Liver (tissue), 9 donors: ENCODE data around the gene KLK12. TPM values are rescaled to one million over a fixed set of nuclear protein-coding genes. Genes with fewer than 3 reads are reported as not detected.

Experiments used
- DNase-seq: peaks from one replicate; pipeline ENCODE4 v3.0.0-alpha.2; 2017; ENCODE audit warnings: low spot score
- H3K27ac ChIP-seq, 2 donors: one replicate each; pipeline ENCODE4 v1.7.0; 2013; ENCODE audit warnings: inconsistent platforms in 2 of 2, low read length in 2 of 2, control low read depth in 1 of 2, low read depth in 1 of 2, mild to moderate bottlenecking in 1 of 2
- H3K27me3 ChIP-seq, 4 donors: one replicate each; pipeline versions ENCODE4 v1.6.1 to v1.7.0; 2013; ENCODE audit warnings: low read length in 3 of 4, inconsistent platforms in 1 of 4, mild to moderate bottlenecking in 1 of 4, moderate library complexity in 1 of 4; ENCODE audit not compliant: control insufficient read depth in 4 of 4, insufficient read depth in 4 of 4
- H3K36me3 ChIP-seq, 4 donors: one replicate each; pipeline versions ENCODE4 v1.6.1 to v1.7.0; 2013; ENCODE audit warnings: low read length in 3 of 4, mild to moderate bottlenecking in 3 of 4, low read depth in 1 of 4, moderate library complexity in 1 of 4; ENCODE audit not compliant: control insufficient read depth in 4 of 4, insufficient read depth in 3 of 4
- H3K4me1 ChIP-seq, 4 donors: one replicate each; pipeline versions ENCODE4 v1.6.1 to v1.7.0; 2013; ENCODE audit warnings: low read length in 3 of 4, mild to moderate bottlenecking in 3 of 4, moderate library complexity in 1 of 4; ENCODE audit not compliant: control insufficient read depth in 4 of 4, insufficient read depth in 4 of 4
- H3K4me3 ChIP-seq, 3 donors: one replicate each; pipeline versions ENCODE4 v1.6.1 to v1.7.0; 2013; ENCODE audit warnings: low read length in 3 of 3, control low read depth in 1 of 3, low read depth in 1 of 3, mild to moderate bottlenecking in 1 of 3
- H3K9ac ChIP-seq, 2 donors: one replicate each; pipeline ENCODE4 v1.7.0; 2013; ENCODE audit warnings: low read length in 2 of 2, mild to moderate bottlenecking in 2 of 2, moderate library complexity in 2 of 2, control low read depth in 1 of 2, low read depth in 1 of 2
- H3K9me3 ChIP-seq, 4 donors: one replicate each; pipeline versions ENCODE4 v1.6.1 to v1.7.0; 2013; ENCODE audit warnings: low read length in 3 of 4; ENCODE audit not compliant: control insufficient read depth in 4 of 4
- ATF3 ChIP-seq: IDR thresholded peaks from 2 replicates; pipeline ENCODE4 v1.6.1; 2016; ENCODE audit warnings: antibody characterized with exemption
- CTCF ChIP-seq: fragments of 150-350 bp; IDR thresholded peaks from 2 replicates; pipeline ENCODE4 v1.5.1; 2017; ENCODE audit warnings: improper control_type of control experiment, low read depth, low read length; ENCODE audit not compliant: missing input control
- EGR1 ChIP-seq, 2 donors: IDR thresholded peaks; 2 replicates each; pipeline ENCODE4 v1.6.1; 2016 to 2018; ENCODE audit warnings: antibody characterized with exemption in 2 of 2, low read depth in 2 of 2
- FOXA1 ChIP-seq: IDR thresholded peaks from 2 replicates; pipeline ENCODE4 v1.6.1; 2016; ENCODE audit warnings: antibody characterized with exemption
- FOXA2 ChIP-seq: IDR thresholded peaks from 2 replicates; pipeline ENCODE4 v1.6.1; 2016; ENCODE audit warnings: antibody characterized with exemption
- GABPA ChIP-seq, 2 donors: IDR thresholded peaks in 1 of 2; conservative IDR thresholded peaks in 1 of 2; 2 replicates each; pipeline ENCODE4 v1.6.1; 2016; ENCODE audit warnings: antibody characterized with exemption in 2 of 2, mild to moderate bottlenecking in 1 of 2, moderate library complexity in 1 of 2
- HNF4A ChIP-seq, 2 donors: conservative IDR thresholded peaks; 2 replicates each; pipeline ENCODE4 v1.6.1; 2016; ENCODE audit warnings: antibody characterized with exemption in 2 of 2, mild to moderate bottlenecking in 2 of 2
- HNF4G ChIP-seq: IDR thresholded peaks from 2 replicates; pipeline ENCODE4 v1.6.1; 2016; ENCODE audit warnings: antibody characterized with exemption
- JUND ChIP-seq, 2 donors: IDR thresholded peaks; 2 replicates each; pipeline ENCODE4 v1.6.1; 2016; ENCODE audit warnings: antibody characterized with exemption in 2 of 2
- MAX ChIP-seq: IDR thresholded peaks from 2 replicates; pipeline ENCODE4 v1.6.1; 2016; ENCODE audit warnings: antibody characterized with exemption
- NR2F2 ChIP-seq: IDR thresholded peaks from 2 replicates; pipeline ENCODE4 v1.6.1; 2016; ENCODE audit warnings: antibody characterized with exemption
- RAD21 ChIP-seq, 2 donors: IDR thresholded peaks; 2 replicates each; pipeline ENCODE4 v1.6.1; 2016; ENCODE audit warnings: antibody characterized with exemption in 2 of 2, mild to moderate bottlenecking in 2 of 2
- REST ChIP-seq: IDR thresholded peaks from 2 replicates; pipeline ENCODE4 v1.6.1; 2016; ENCODE audit warnings: antibody characterized with exemption, mild to moderate bottlenecking
- RXRA ChIP-seq, 2 donors: IDR thresholded peaks; 2 replicates each; pipeline ENCODE4 v1.6.1; 2017 to 2018; ENCODE audit warnings: antibody characterized with exemption in 2 of 2, mild to moderate bottlenecking in 1 of 2
- SP1 ChIP-seq: IDR thresholded peaks from 2 replicates; pipeline ENCODE4 v1.6.1; 2018; ENCODE audit warnings: antibody characterized with exemption, mild to moderate bottlenecking
- TAF1 ChIP-seq: conservative IDR thresholded peaks from 2 replicates; pipeline ENCODE4 v1.6.1; 2016; ENCODE audit warnings: antibody characterized with exemption, mild to moderate bottlenecking
- YY1 ChIP-seq: IDR thresholded peaks from 2 replicates; pipeline ENCODE4 v1.6.1; 2016; ENCODE audit warnings: antibody characterized with exemption, mild to moderate bottlenecking
- ZBTB33 ChIP-seq: IDR thresholded peaks from 2 replicates; pipeline ENCODE4 v1.6.1; 2016; ENCODE audit warnings: antibody characterized with exemption
- whole genome bisulfite sequencing: extraction: QIAGEN DNeasy Blood & Tissue Kit; methylation state at CpG from one replicate; pipeline ENCODE4 v1.1.7; 2013; 5-methylcytosine and 5-hydroxymethylcytosine counted together
- polyA plus RNA-seq, 2 donors: library from polyadenylated mRNA; stranded (reverse) in 1 of 2; unstranded in 1 of 2; fragments of 200-250 nt in 1 of 2; fragments of >200 nt in 1 of 2; fragmentation: Nextera tagmentation in 1 of 2; extraction: Ambion mirVana in 1 of 2; gene quantifications; one replicate each; pipeline versions ENCODE4 v1.2.1 to v1.2.3, GENCODE V29; 2013 to 2015
- total RNA-seq, 2 donors: library from RNA; depleted of rRNA; stranded (reverse); fragments of >200 nt; gene quantifications; one replicate each; pipeline ENCODE4 v1.2.3, GENCODE V29; 2014
- donor health status: healthy.
- donor health status: healthy.
- donor health status: healthy.
- donor health status: healthy.
- donor health status: healthy.

Gene KLK12
- total and polyA plus RNA-seq, 4 donors = not detected

GRCh38 chr19:51015691-51016267, 19.0 kb downstream of the KLK12 start:
- no peak overlapping the region for H3K4me3 ChIP-seq
- no peak overlapping the region for H3K27ac ChIP-seq
- no peaks in the 10 kb centered on the region for H3K9me3 ChIP-seq
- TF ChIP-seq SP1 = no peak
- TF ChIP-seq TAF1 = no peak
- TF ChIP-seq RXRA (IDR thresholded peaks at IDR 0.05) = no peak
- TF ChIP-seq MAX = no peak
- no peak for TF ChIP-seq CTCF
- no peak for TF ChIP-seq JUND (IDR thresholded peaks at IDR 0.05)
- no peak for TF ChIP-seq FOXA2
- no peak for TF ChIP-seq ATF3
- no peak for TF ChIP-seq NR2F2
- TF ChIP-seq EGR1 (IDR thresholded peaks at IDR 0.05; ENCODE audit: low read depth in 2 of 2) = no peak
- TF ChIP-seq YY1 = no peak
- no peak overlapping the region for H3K9ac ChIP-seq
- peaks cover 0 to 4% (median 3%) of the 10 kb centered on the region in 4 donors for H3K27me3 ChIP-seq
- peaks cover 0 to 13% (median 5%) of the 10 kb centered on the region in 4 donors for H3K4me1 ChIP-seq
- H3K36me3 ChIP-seq = no peaks in the 10 kb centered on the region
- no peak for DNase-seq
- WGBS = 86% methylated on average over 19 of the region's 19 CpGs

GRCh38 chr19:51014242-51014641, 20.6 kb downstream of the KLK12 start:
- TF ChIP-seq HNF4A (conservative IDR thresholded peaks at IDR 0.05) (no peak), ZBTB33 (no peak), JUND (IDR thresholded peaks at IDR 0.05) (no peak), YY1 (no peak), GABPA (IDR thresholded peaks at IDR 0.05 in 1 of 2, conservative IDR thresholded peaks at IDR 0.05 in 1 of 2) (no peak), RXRA (IDR thresholded peaks at IDR 0.05) (no peak), TAF1 (no peak), NR2F2 (no peak), ATF3 (no peak), MAX (no peak), HNF4G (no peak), RAD21 (IDR thresholded peaks at IDR 0.05) (no peak), REST (no peak), SP1 (no peak), FOXA2 (no peak), FOXA1 (no peak), EGR1 (IDR thresholded peaks at IDR 0.05; ENCODE audit: low read depth in 2 of 2) (no peak), CTCF (no peak)
- Histone ChIP-seq H3K9ac (no peak overlapping the region), H3K36me3 (no peaks in the 10 kb centered on the region), H3K4me3 (no peak overlapping the region), H3K27ac (no peak overlapping the region), H3K4me1 (peaks cover 0 to 7% (median 3%) of the 10 kb centered on the region in 4 donors), H3K9me3 (no peaks in the 10 kb centered on the region), H3K27me3 (peaks cover 0 to 4% (median 2%) of the 10 kb centered on the region in 4 donors)
- DNase-seq = no peak
- WGBS = 80% methylated on average over 6 of the region's 6 CpGs
